Anterior cingulate cortex (tissue), 58 donors: ENCODE measurements around the gene CPNE4.

Experiments used
- DNase-seq, 58 donors: peaks; one replicate each; lab custom pipeline; 2025; lab: John Stamatoyannopoulos, UW

The CPNE4 gene

GRCh38 chr3:131622726-131623125 is 412.1 kb downstream of the CPNE4 start:
- no peak for DNase-seq

GRCh38 chr3:131620977-131621376 is 413.8 kb downstream of the CPNE4 start:
- DNase-seq = no peak

GRCh38 chr3:131619821-131620220 is 415.0 kb downstream of the CPNE4 start:
- no peak for DNase-seq

- DNase-seq = no peak
Observed at GRCh38 chr3:131616719-131617118, 418.1 kb downstream of the CPNE4 start.

- no peak for DNase-seq
Observed at GRCh38 chr3:131612745-131613144, 422.1 kb downstream of the CPNE4 start.

GRCh38 chr3:131610174-131610573 is 424.6 kb downstream of the CPNE4 start:
- no peak for DNase-seq

- DNase-seq = no peak
Observed at GRCh38 chr3:131608741-131609140, 426.1 kb downstream of the CPNE4 start.

- no peak for DNase-seq
Observed at GRCh38 chr3:131608296-131608695, 426.5 kb downstream of the CPNE4 start.

- DNase-seq = no peak
Observed at GRCh38 chr3:131605916-131606315, 428.9 kb downstream of the CPNE4 start.

GRCh38 chr3:131602011-131602779 is 432.6 kb downstream of the CPNE4 start:
- DNase-seq = no peak

- no peak for DNase-seq
Observed at GRCh38 chr3:131597816-131598215, 437.0 kb downstream of the CPNE4 start.

- DNase-seq = no peak
Observed at GRCh38 chr3:131596884-131597283, 437.9 kb downstream of the CPNE4 start.

GRCh38 chr3:131591394-131592014 is 443.3 kb downstream of the CPNE4 start:
- peak in 1 of 58 donors; percentile 3 for DNase-seq

- DNase-seq = no peak
Observed at GRCh38 chr3:131586277-131586676, 448.5 kb downstream of the CPNE4 start.

GRCh38 chr3:131582438-131582837 is 452.4 kb downstream of the CPNE4 start:
- DNase-seq = no peak

- DNase-seq = no peak
Observed at GRCh38 chr3:131568460-131568859, 466.4 kb downstream of the CPNE4 start.

GRCh38 chr3:131564812-131565211 is 470.0 kb downstream of the CPNE4 start:
- DNase-seq = no peak

- DNase-seq = peak in 1 of 58 donors; percentile 1
Observed at GRCh38 chr3:131561511-131561910, 473.3 kb downstream of the CPNE4 start.

- no peak for DNase-seq
Observed at GRCh38 chr3:131560795-131561194, 474.0 kb downstream of the CPNE4 start.

GRCh38 chr3:131555456-131555855 is 479.4 kb downstream of the CPNE4 start:
- DNase-seq = no peak

- no peak for DNase-seq
Observed at GRCh38 chr3:131553495-131554247, 481.1 kb downstream of the CPNE4 start.
